Pulmonary artery endothelial cell (primary cell): ENCODE measurements around the gene EIF4E2. TPM values are rescaled to one million over a fixed set of nuclear protein-coding genes. Genes with fewer than 3 reads are reported as not detected.
"Not testable (repeated sequence)": the region's sequence is repeated elsewhere in the genome, so short reads cannot be mapped to it uniquely, and the experiment has no call there.

Experiments used
- DNase-seq: peaks from one replicate; pipeline ENCODE4 v3.0.0-alpha.2; 2011; ENCODE audit warnings: low read depth, low spot score
- total RNA-seq: library from RNA; depleted of rRNA; stranded (reverse); fragments of >200 nt; gene quantifications from 2 replicates; pipeline ENCODE4 v1.2.3, GENCODE V29; 2014

EIF4E2 gene
- total RNA-seq, 1 donor from 2014 or later: 122 TPM

GRCh38 chr2:232521959-232522622 is 28.4 kb upstream of the EIF4E2 start:
- no peak for DNase-seq

GRCh38 chr2:232522623-232523401 is 27.7 kb upstream of the EIF4E2 start:
- DNase-seq: no peak

GRCh38 chr2:232523402-232523681 is 27.1 kb upstream of the EIF4E2 start:
- DNase-seq: no peak

GRCh38 chr2:232523682-232524597 is 26.5 kb upstream of the EIF4E2 start:
- DNase-seq: no peak

DNA sequence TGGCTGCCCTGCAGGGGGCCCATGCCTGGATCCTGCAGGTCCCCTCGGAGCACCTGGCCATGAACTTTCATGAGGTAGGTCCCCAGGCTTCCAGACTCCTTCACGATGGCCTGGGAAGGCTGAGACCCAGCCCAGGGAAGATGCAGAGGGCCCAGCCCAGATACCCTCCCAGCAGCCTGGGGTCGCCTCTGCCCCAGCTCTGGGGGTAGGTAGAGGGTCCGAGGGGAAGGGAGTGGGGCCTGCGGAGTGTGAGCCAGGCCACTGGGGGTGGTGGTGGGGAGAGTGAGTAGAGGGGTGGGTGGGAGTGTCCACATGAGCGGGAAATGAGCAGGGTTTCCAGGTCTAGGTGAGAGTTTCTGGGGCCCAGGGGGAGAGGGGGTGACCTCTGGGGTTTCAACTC is 25.7 kb upstream of the EIF4E2 start:
- DNase-seq: no peak

- no peak for DNase-seq
Measured at GRCh38 chr2:232525199-232525598, 25.3 kb upstream of the EIF4E2 start.

GRCh38 chr2:232525791-232526371 is 24.6 kb upstream of the EIF4E2 start, which contains the start of gene CHRND:
TSS of gene CHRND (plus strand) at chr2:232526160. CDS start at chr2:232526216, 56 bp downstream.
- no peak for DNase-seq

- no peak for DNase-seq
Measured at GRCh38 chr2:232526372-232526941, 24.0 kb upstream of the EIF4E2 start.

DNA sequence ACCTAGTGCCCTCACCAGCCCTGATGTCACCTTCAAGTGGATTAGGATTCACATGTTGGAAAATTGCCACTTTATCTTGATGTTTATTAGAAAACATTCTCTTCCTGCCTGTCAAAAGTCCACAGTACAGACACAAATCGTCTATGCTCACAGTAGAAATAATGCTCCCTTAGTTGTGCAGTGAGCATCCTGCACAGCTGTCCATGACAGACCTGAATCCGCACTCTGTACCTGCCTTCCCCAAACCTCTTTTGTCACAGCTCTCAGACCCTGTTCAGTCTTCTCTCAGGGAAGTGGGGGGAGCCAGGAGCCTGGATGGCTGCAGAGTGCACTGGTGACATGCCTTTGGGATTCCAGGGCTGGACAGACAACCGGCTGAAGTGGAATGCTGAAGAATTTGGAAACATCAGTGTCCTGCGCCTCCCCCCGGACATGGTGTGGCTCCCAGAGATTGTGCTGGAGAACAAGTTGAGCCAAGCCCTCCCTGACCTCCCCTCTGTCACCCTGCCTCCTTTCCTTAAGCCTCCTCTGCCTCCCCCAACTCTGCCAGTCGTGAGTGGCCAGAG is 22.5 kb upstream of the EIF4E2 start:
- no peak for DNase-seq

GRCh38 chr2:232528746-232529460 is 21.6 kb upstream of the EIF4E2 start:
- no peak for DNase-seq

DNA sequence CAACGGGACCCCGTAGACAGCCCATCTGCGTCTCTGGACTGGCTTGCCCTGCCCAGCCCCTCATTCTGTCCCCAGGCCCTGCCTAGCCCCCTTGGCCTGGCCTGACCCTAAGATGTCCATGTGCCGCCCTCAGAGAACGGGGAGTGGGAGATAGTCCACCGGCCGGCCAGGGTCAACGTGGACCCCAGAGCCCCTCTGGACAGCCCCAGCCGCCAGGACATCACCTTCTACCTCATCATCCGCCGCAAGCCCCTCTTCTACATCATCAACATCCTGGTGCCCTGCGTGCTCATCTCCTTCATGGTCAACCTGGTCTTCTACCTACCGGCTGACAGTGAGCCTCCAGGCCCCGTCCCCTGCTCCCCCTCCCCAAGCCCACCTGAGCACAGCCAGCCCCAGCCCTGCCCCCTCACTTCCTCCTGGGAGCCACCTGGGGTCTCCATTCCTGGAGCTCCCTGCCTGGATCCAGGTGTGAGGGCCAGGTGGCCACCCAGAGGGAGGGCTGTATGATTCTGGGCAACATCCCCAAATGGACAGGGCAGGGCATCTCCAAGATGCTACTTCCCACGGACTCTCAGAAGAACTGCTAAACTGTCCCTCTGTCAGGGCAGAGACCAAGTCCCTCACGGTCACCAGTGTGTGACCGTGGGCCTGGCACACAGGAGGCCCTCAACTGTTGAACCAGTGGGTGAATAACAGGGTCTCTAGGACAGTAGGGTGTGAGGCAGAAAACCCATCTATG is 20.5 kb upstream of the EIF4E2 start:
- no peak for DNase-seq

GRCh38 chr2:232530626-232531260 is 19.7 kb upstream of the EIF4E2 start:
- DNase-seq: no peak

- no peak for DNase-seq
Measured at GRCh38 chr2:232532419-232532818, 18.1 kb upstream of the EIF4E2 start.

GRCh38 chr2:232532821-232533220 is 17.7 kb upstream of the EIF4E2 start:
- not testable (repeated sequence) for DNase-seq

GRCh38 chr2:232533944-232534710 is 16.4 kb upstream of the EIF4E2 start:
- no peak for DNase-seq

DNA sequence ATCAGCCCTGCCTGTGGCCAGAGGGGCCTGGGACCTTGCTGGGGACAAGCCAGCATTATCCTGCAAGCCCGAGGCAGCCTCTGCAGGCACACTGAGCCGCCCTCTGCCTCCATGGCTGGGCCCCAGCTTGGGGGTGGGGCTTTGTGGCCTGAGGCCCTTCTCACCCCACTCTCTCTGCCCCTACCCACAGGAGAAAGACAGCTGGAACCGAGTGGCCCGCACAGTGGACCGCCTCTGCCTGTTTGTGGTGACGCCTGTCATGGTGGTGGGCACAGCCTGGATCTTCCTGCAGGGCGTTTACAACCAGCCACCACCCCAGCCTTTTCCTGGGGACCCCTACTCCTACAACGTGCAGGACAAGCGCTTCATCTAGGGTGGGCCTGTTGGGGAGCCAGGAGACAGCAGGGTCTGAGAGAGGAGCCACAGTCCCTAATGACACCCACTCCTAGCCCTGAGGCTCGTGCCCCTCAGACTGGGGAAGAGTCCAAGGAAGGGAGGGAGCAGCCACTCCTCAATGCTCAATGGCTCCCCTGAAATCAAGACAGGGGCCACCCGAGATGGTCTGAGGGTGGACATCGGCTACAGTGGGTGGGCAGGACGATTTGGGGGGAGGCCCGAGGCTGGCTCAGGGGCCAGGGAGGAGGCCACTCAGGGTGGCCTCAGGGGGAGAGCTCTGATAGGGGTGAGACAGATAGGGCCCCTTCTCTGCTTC is 15.4 kb upstream of the EIF4E2 start:
- no peak for DNase-seq

DNA sequence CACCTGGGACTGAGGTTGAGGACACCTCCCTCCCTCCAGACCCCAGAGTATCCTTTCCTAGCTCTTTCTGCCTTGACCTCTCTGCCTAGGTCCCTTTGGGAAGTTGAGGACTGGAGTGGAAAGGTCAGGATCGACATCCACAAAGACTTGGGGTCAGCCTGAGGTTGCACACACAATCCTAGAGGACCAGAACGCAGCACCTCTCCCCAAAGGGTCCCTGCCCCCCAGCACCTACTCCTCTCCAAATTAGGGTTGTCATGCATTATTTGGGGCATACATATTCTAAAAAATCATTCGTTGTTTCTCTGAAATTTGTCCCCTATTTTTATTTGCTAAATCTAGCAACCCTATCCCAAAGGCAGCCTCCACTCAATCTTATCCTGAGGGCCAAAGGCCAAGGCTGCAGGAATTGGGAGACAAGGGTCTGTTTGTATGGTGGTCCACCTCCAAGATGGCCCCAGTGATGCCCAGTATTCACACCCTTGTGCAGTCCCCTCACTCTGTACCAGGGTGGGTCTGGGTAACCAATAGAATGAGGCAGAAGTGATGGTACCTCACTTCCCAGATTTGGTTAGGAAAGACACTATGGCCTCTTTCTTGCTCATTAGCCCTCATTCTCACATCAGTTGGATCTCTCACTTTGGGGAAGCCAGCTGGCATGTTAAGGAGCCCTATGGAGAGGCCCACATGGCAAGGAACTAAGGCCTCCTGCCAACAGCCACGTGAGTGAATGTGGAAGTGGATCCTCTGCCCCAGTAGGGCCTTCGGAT is 14.5 kb upstream of the EIF4E2 start:
- no peak for DNase-seq
